ENCODE results near the gene NRAS.
A peak's percentile ranks its signal among the peaks of the same experiment; 100 is the strongest.

Gene NRAS

GRCh38 chr1:114716304-114717170 lies at the start of gene NRAS:
NRAS (minus strand) TSS chr1:114716771; CDS start chr1:114716160, 611 bp downstream.
- DNase-seq (ENCODE audit: low spot score), result peak; percentile 95

GRCh38 chr1:114764689-114765088 lies 48.1 kb upstream of the NRAS start:
- DNase-seq (ENCODE audit: low spot score), result no peak

- no peak for DNase-seq (ENCODE audit: low spot score)
Observed at GRCh38 chr1:114758256-114758832, 41.8 kb upstream of the NRAS start.

GRCh38 chr1:114757455-114758255 lies 41.1 kb upstream of the NRAS start, which contains the start of gene CSDE1:
CSDE1 (minus strand) TSS chr1:114757984; CDS start chr1:114739890, 18,094 bp downstream.
- DNase-seq (ENCODE audit: low spot score), result peak; percentile 98

- no peak for DNase-seq (ENCODE audit: low spot score)
Observed at GRCh38 chr1:114756949-114757454, 40.4 kb upstream of the NRAS start.

- peak; percentile 31 for DNase-seq (ENCODE audit: low spot score)
Observed at GRCh38 chr1:114756009-114756892, 39.7 kb upstream of the NRAS start.

GRCh38 chr1:114755006-114755931 lies 38.7 kb upstream of the NRAS start:
- DNase-seq (ENCODE audit: low spot score), result no peak

- peak; percentile 27 for DNase-seq (ENCODE audit: low spot score)
Observed at GRCh38 chr1:114753702-114754101, 37.1 kb upstream of the NRAS start.

- no peak for DNase-seq (ENCODE audit: low spot score)
Observed at GRCh38 chr1:114753143-114753542, 36.6 kb upstream of the NRAS start.

- no peak for DNase-seq (ENCODE audit: low spot score)
Observed at GRCh38 chr1:114750780-114751179, 34.2 kb upstream of the NRAS start.

- DNase-seq (ENCODE audit: low spot score), result no peak
Observed at GRCh38 chr1:114749835-114750234, 33.3 kb upstream of the NRAS start.

- peak; percentile 56 for DNase-seq (ENCODE audit: low spot score)
Observed at GRCh38 chr1:114746450-114747121, 30.0 kb upstream of the NRAS start.

GRCh38 chr1:114745291-114745690 lies 28.7 kb upstream of the NRAS start:
- peak; percentile 61 for DNase-seq (ENCODE audit: low spot score)

- no peak for DNase-seq (ENCODE audit: low spot score)
Observed at GRCh38 chr1:114741963-114742746, 25.6 kb upstream of the NRAS start.

GRCh38 chr1:114740331-114740730 lies 23.8 kb upstream of the NRAS start:
- no peak for DNase-seq (ENCODE audit: low spot score)

GRCh38 chr1:114737314-114737849 lies 20.8 kb upstream of the NRAS start:
- no peak for DNase-seq (ENCODE audit: low spot score)

GRCh38 chr1:114735479-114735878 lies 18.9 kb upstream of the NRAS start:
- DNase-seq (ENCODE audit: low spot score), result no peak

GRCh38 chr1:114729782-114730181 lies 13.2 kb upstream of the NRAS start:
- DNase-seq (ENCODE audit: low spot score), result no peak

GRCh38 chr1:114728553-114728952 lies 12.0 kb upstream of the NRAS start:
- DNase-seq (ENCODE audit: low spot score), result no peak
